Activated CD4-positive, alpha-beta memory T cell treated with anti-CD3 and anti-CD28 coated beads, Interleukin-2, amount 10 ng/mL, durations not matched to agents 7 days and 5 days (primary cell): ENCODE results near the gene TBX18. TPM values are rescaled to one million over a fixed set of nuclear protein-coding genes. Genes with fewer than 3 reads are reported as not detected.

Experiments
- CTCF ChIA-PET: fragments of 350-600 bp; sonication (Branson Sonifier 250); formaldehyde crosslinking; loops from one replicate; lab custom pipeline; 2021; ENCODE audit warnings: antibody characterized with exemption, inconsistent platforms; lab: Charles Lee
- POLR2A ChIA-PET: fragments of 350-600 bp; sonication (Branson Sonifier 250); formaldehyde crosslinking; loops from one replicate; lab custom pipeline; 2021; ENCODE audit warnings: antibody characterized with exemption; lab: Charles Lee
- DNase-seq: peaks from one replicate; pipeline ENCODE4 v3.0.0-alpha.2; 2020
- H3K27ac Mint-ChIP-seq: one replicate; pipeline ENCODE4 v1.8.0; 2021; ENCODE audit warnings: mild to moderate bottlenecking, mixed read lengths
- H3K27me3 Mint-ChIP-seq: one replicate; pipeline ENCODE4 v1.8.0; 2021; ENCODE audit warnings: mixed read lengths
- H3K36me3 Mint-ChIP-seq: one replicate; pipeline ENCODE4 v1.8.0; 2021; ENCODE audit warnings: low read depth, mixed read lengths
- H3K4me1 Mint-ChIP-seq: one replicate; pipeline ENCODE4 v1.8.0; 2021; ENCODE audit warnings: mixed read lengths
- H3K4me3 Mint-ChIP-seq: one replicate; pipeline ENCODE4 v1.8.0; 2021; ENCODE audit warnings: mild to moderate bottlenecking, mixed read lengths
- H3K9me3 Mint-ChIP-seq: one replicate; pipeline ENCODE4 v1.8.0; 2021; ENCODE audit warnings: mixed read lengths
- total RNA-seq, 2 experiments: library from RNA; stranded (reverse); gene quantifications; one replicate each; pipeline ENCODE4 v1.2.3, GENCODE V29; 2021

TBX18 gene
- total RNA-seq, 2 experiments from 2014 or later, result not detected

GRCh38 chr6:84639396-84639795 lies 125.0 kb downstream of the TBX18 start:
- no peaks in the 10 kb centered on the region for H3K27me3 Mint-ChIP-seq
- CTCF ChIA-PET, result no interaction called here

DNA sequence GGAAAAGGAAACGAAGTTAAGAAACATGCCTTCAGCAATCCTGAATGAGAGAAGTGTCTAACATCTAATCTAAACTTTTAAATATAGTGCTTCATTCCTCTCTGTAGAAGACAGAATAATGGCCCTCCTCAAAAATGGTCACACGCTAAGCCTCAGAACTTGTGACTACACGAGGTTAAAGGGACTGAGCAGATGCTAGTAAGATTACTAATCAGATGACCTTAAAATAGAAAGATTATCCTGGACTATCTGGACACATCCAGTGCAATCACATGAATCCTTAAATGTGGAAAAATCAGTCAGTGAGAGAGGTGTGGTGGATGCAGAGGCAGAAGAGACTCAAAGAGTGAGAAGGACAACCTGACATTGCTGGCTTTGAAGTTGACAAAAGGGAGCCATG lies 126.1 kb downstream of the TBX18 start:
- DNase-seq, result no peak
- Mint-ChIP-seq H3K4me1 (no peaks in the 10 kb centered on the region), H3K27me3 (no peaks in the 10 kb centered on the region), H3K9me3 (peaks cover 9% of the 10 kb centered on the region), H3K36me3 (no peaks in the 10 kb centered on the region), H3K27ac (no peak overlapping the region), H3K4me3 (no peak overlapping the region)
- POLR2A ChIA-PET, result no interaction called here
- CTCF ChIA-PET, result no interaction called here

More at GRCh38 chr6:84639396-84639795, 125.0 kb downstream of the TBX18 start:
- H3K36me3 Mint-ChIP-seq, result no peaks in the 10 kb centered on the region
- H3K4me3 Mint-ChIP-seq, result no peak overlapping the region
- H3K27ac Mint-ChIP-seq, result no peak overlapping the region
- DNase-seq, result no peak
- H3K4me1 Mint-ChIP-seq, result no peaks in the 10 kb centered on the region
- POLR2A ChIA-PET, result no interaction called here
- H3K9me3 Mint-ChIP-seq, result peaks cover 9% of the 10 kb centered on the region
